Breast epithelium (tissue), 4 donors: Measurements from ENCODE around the gene BAG5. TPM values are rescaled to one million over a fixed set of nuclear protein-coding genes. Genes with fewer than 3 reads are reported as not detected.

Experiments used
- DNase-seq, 2 donors: peaks; one replicate each; pipeline ENCODE4 v3.0.0-alpha.2; 2019; ENCODE audit warnings: low spot score in 2 of 2
- H3K27ac ChIP-seq, 2 donors: fragments of 200-600 bp; sonication (generic) in 1 of 2; one replicate each; pipeline ENCODE4 v1.5.1; 2016 to 2019; ENCODE audit warnings: mild to moderate bottlenecking in 1 of 2
- H3K27me3 ChIP-seq, 2 donors: fragments of 200-600 bp; sonication (generic) in 1 of 2; one replicate each; pipeline versions ENCODE4 v1.5.1 to v1.6.0; 2017 to 2019; ENCODE audit warnings: control low read depth in 1 of 2, mild to moderate bottlenecking in 1 of 2
- H3K36me3 ChIP-seq: fragments of 200-600 bp; one replicate; pipeline ENCODE4 v1.5.1; 2019
- H3K4me1 ChIP-seq, 2 donors: fragments of 200-600 bp; sonication (generic); one replicate each; pipeline ENCODE4 v1.5.1; 2016 to 2019; ENCODE audit warnings: control low read depth in 1 of 2
- H3K4me3 ChIP-seq, 3 donors: fragments of 200-600 bp; sonication (generic); 1 replicate in 2 of 3; 2 replicates in 1 of 3; pipeline ENCODE4 v1.5.1; 2016 to 2019; ENCODE audit warnings: mild to moderate bottlenecking in 3 of 3, moderate library complexity in 2 of 3
- H3K9me3 ChIP-seq, 2 donors: fragments of 200-600 bp; sonication (generic) in 1 of 2; one replicate each; pipeline ENCODE4 v1.5.1; 2016 to 2019; ENCODE audit warnings: control low read depth in 1 of 2
- CTCF ChIP-seq, 3 donors: fragments of 450-650 bp; IDR thresholded peaks; one replicate each; pipeline ENCODE4 v1.5.1; 2016 to 2017; ENCODE audit warnings: antibody characterized with exemption in 3 of 3, mild to moderate bottlenecking in 3 of 3, moderate library complexity in 3 of 3
- POLR2A ChIP-seq: fragments of 450-650 bp; IDR thresholded peaks from one replicate; pipeline ENCODE4 v1.6.1; 2016; ENCODE audit warnings: antibody characterized with exemption, mild to moderate bottlenecking, moderate library complexity
- POLR2AphosphoS5 ChIP-seq, 3 donors: sonication (generic); formaldehyde crosslinking; IDR thresholded peaks; one replicate each; pipeline ENCODE4 v1.6.1; 2017; ENCODE audit warnings: antibody characterized with exemption in 3 of 3
- intact Hi-C: fragments of 100-400 bp; cut with DNase I; formaldehyde crosslinking; loops from one replicate; pipeline ENCODE4 v1.15.1; 2023; ENCODE audit warnings: low total_unique reads
- total RNA-seq, 3 donors: library from RNA; depleted of rRNA; stranded (reverse); fragments of >200 nt; gene quantifications; one replicate each; pipeline ENCODE4 v1.1.0, GENCODE V29; 2016

The BAG5 gene
- total RNA-seq, 3 donors from 2014 or later, result 29.5 to 45.4 (median 38.5) TPM

GRCh38 chr14:103510724-103511693 is 51.4 kb downstream of the BAG5 start:
- DNase-seq, result peak in 1 of 2 donors; percentile 15
- intact Hi-C loops, result no loop called here
- no peaks in the 10 kb centered on the region for H3K9me3 ChIP-seq
- H3K27ac ChIP-seq, result no peak overlapping the region
- no peak for TF ChIP-seq POLR2AphosphoS5 (IDR thresholded peaks at IDR 0.05)
- no peak for TF ChIP-seq POLR2A
- no peak for TF ChIP-seq CTCF (IDR thresholded peaks at IDR 0.05)
- no peak overlapping the region for H3K4me3 ChIP-seq
- peaks cover 4 to 13% of the 10 kb centered on the region in 2 donors for H3K4me1 ChIP-seq
- no peaks in the 10 kb centered on the region for H3K27me3 ChIP-seq
- no peaks in the 10 kb centered on the region for H3K36me3 ChIP-seq

- Histone ChIP-seq H3K27me3 (no peaks in the 10 kb centered on the region), H3K4me3 (no peak overlapping the region), H3K36me3 (no peaks in the 10 kb centered on the region), H3K4me1 (peaks cover 4 to 13% of the 10 kb centered on the region in 2 donors), H3K9me3 (no peaks in the 10 kb centered on the region), H3K27ac (no peak overlapping the region)
- peak in 1 of 2 donors; percentile 35 for DNase-seq
- TF ChIP-seq POLR2AphosphoS5 (IDR thresholded peaks at IDR 0.05) (no peak), CTCF (IDR thresholded peaks at IDR 0.05) (no peak), POLR2A (no peak)
- intact Hi-C loops, result no loop called here
Observed at GRCh38 chr14:103509864-103510723, 52.4 kb downstream of the BAG5 start.

GRCh38 chr14:103508521-103509329 is 53.7 kb downstream of the BAG5 start:
- Histone ChIP-seq H3K4me3 (no peak overlapping the region), H3K27ac (no peak overlapping the region), H3K9me3 (no peaks in the 10 kb centered on the region), H3K4me1 (peaks cover 4 to 11% of the 10 kb centered on the region in 2 donors), H3K36me3 (no peaks in the 10 kb centered on the region), H3K27me3 (no peaks in the 10 kb centered on the region)
- peak in 1 of 2 donors; percentile 10 for DNase-seq
- no peak for TF ChIP-seq CTCF (IDR thresholded peaks at IDR 0.05)
- no peak for TF ChIP-seq POLR2AphosphoS5 (IDR thresholded peaks at IDR 0.05)
- TF ChIP-seq POLR2A, result no peak
- intact Hi-C loops, result no loop called here

GRCh38 chr14:103507751-103508150 is 54.7 kb downstream of the BAG5 start:
- peaks cover 0 to 4% of the 10 kb centered on the region in 2 donors for H3K4me1 ChIP-seq
- no peaks in the 10 kb centered on the region for H3K9me3 ChIP-seq
- no peak for TF ChIP-seq CTCF (IDR thresholded peaks at IDR 0.05)
- no peak for TF ChIP-seq POLR2AphosphoS5 (IDR thresholded peaks at IDR 0.05)
- no peak for TF ChIP-seq POLR2A
- H3K27ac ChIP-seq, result no peak overlapping the region
- H3K36me3 ChIP-seq, result no peaks in the 10 kb centered on the region
- H3K4me3 ChIP-seq, result no peak overlapping the region
- no peaks in the 10 kb centered on the region for H3K27me3 ChIP-seq
- no peak for DNase-seq
- intact Hi-C loops, result no loop called here

Other genes with a start within 250 kb of the BAG5 start
- gene EIF5, start 228.4 kb downstream of the BAG5 start, total RNA-seq, result 100 to 1,000 TPM; 143 to 254 (median 150) TPM
- gene MARK3, start 177.2 kb downstream of the BAG5 start, total RNA-seq, result 100 to 1,000 TPM in 1 of 3 donors, 10 to 100 TPM in 2; 70.2 to 107 (median 87.5) TPM
- gene CKB, start 39.8 kb downstream of the BAG5 start, total RNA-seq, result 100 to 1,000 TPM in 1 of 3 donors, 10 to 100 TPM in 2; 61.6 to 305 (median 83.2) TPM
- gene TRMT61A, start 33.5 kb downstream of the BAG5 start, total RNA-seq, result 10 to 100 TPM; 10.7 to 17.7 (median 11.3) TPM
- gene COA8, start 303 bp upstream of the BAG5 start, total RNA-seq, result 10 to 100 TPM; 26.5 to 41.9 (median 27.2) TPM
- gene KLC1, start 66.6 kb upstream of the BAG5 start, total RNA-seq, result 100 to 1,000 TPM; 222 to 275 (median 253) TPM
- 10 to 100 TPM in 1 of 3 donors, 1 to 10 TPM in 2; 5.9 to 10.2 (median 5.9) TPM for gene XRCC3, start 152.8 kb upstream of the BAG5 start, total RNA-seq
- 100 to 1,000 TPM in 1 of 3 donors, 10 to 100 TPM in 2; 57.4 to 140 (median 96.0) TPM for gene ZFYVE21, start 153.2 kb upstream of the BAG5 start, total RNA-seq